ENCODE measurements around the gene FCRL2. TPM values are rescaled to one million over a fixed set of nuclear protein-coding genes. Genes with fewer than 3 reads are reported as not detected.
"Not testable (repeated sequence)": the region's sequence is repeated elsewhere in the genome, so short reads cannot be mapped to it uniquely, and the experiment has no call there.

FCRL2 gene
- total and polyA plus RNA-seq, 7 experiments from 2014 or later: 0.09 to 3.2 (median 0.45) TPM; not detected in 3

DNA sequence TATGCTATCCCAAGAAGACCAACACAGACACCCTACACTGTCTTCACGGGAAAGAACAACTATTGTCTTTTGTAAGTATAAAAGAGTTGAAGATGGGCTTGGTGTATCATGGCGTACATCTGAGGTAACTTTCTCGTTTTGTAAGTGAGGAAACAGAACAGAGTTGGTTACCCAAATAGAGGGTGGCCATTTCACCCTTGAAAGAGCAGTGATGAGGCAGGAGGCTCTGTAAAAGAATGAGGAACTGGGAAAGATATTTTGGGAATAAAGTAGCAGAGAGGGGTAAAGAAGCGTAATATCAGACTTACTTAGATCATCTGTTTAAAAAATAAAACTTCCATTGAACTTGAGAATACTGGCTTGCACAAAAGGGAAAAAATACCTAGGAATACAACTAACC lies 18.9 kb downstream of the FCRL2 start:
- H3K36me3 Mint-ChIP-seq: peaks cover 0 to 3% (median 0%) of the 10 kb centered on the region in 5 donors
- Histone ChIP-seq H3K36me3 (ENCODE audit: control insufficient read depth in 2 of 3, insufficient read depth in 3 of 3, low read length in 3 of 3) (no peaks in the 10 kb centered on the region), H3K9me3 (ENCODE audit: control insufficient read depth in 2 of 3, low read length in 3 of 3) (no peaks in the 10 kb centered on the region), H3K27ac (ENCODE audit: low read depth, low read length) (no peak overlapping the region), H3K4me1 (ENCODE audit: control insufficient read depth in 2 of 2, insufficient read depth in 2 of 2, low read length in 2 of 2) (no peaks in the 10 kb centered on the region), H3K27me3 (ENCODE audit: control insufficient read depth in 2 of 2, insufficient read depth in 2 of 2, low read length in 2 of 2) (no peaks in the 10 kb centered on the region), H3K4me3 (ENCODE audit: low read length) (no peak overlapping the region)
- H3K27me3 Mint-ChIP-seq: peaks cover 0 to 10% (median 5%) of the 10 kb centered on the region in 5 donors
- CTCF ChIA-PET: no interaction called here
- intact Hi-C loops (cut with micrococcal nuclease): no loop called here
- no peak overlapping the region for H3K4me3 Mint-ChIP-seq
- no peak for ATAC-seq
- no peak overlapping the region for H3K27ac Mint-ChIP-seq
- POLR2A ChIA-PET: no interaction called here
- no peaks in the 10 kb centered on the region for H3K4me1 Mint-ChIP-seq
- DNase-seq: no peak
- H3K9me3 Mint-ChIP-seq: peaks cover 1 to 23% (median 7%) of the 10 kb centered on the region in 11 donors

DNA sequence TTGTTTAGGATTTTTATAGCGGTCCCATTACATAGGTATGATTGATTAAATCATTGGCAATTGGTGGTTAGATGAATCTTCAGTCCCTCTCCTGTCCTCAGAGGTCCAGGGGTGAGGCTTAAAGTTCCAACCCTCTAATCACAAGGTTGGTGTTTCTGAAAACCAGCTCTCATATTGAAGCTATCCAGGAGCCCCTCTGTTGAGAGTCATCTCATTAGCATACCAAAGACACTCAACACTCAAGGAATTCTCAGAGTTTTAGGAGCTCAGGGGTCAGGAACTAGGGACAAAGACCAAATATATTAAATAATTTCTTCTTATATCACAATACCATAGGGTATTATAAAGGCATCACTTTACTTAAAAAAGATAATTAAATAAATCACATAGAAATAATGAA lies 23.3 kb downstream of the FCRL2 start:
- Histone ChIP-seq H3K4me1 (ENCODE audit: control insufficient read depth in 2 of 2, insufficient read depth in 2 of 2, low read length in 2 of 2) (no peaks in the 10 kb centered on the region), H3K9me3 (ENCODE audit: control insufficient read depth in 2 of 3, low read length in 3 of 3) (no peaks in the 10 kb centered on the region), H3K36me3 (ENCODE audit: control insufficient read depth in 2 of 3, insufficient read depth in 3 of 3, low read length in 3 of 3) (no peaks in the 10 kb centered on the region), H3K27me3 (ENCODE audit: control insufficient read depth in 2 of 2, insufficient read depth in 2 of 2, low read length in 2 of 2) (no peaks in the 10 kb centered on the region), H3K4me3 (ENCODE audit: low read length) (no peak overlapping the region), H3K27ac (ENCODE audit: low read depth, low read length) (no peak overlapping the region)
- H3K9me3 Mint-ChIP-seq: peaks cover 0 to 8% (median 2%) of the 10 kb centered on the region in 11 donors
- H3K4me1 Mint-ChIP-seq: no peaks in the 10 kb centered on the region
- no peaks in the 10 kb centered on the region for H3K36me3 Mint-ChIP-seq
- no peak for DNase-seq
- CTCF ChIA-PET: no interaction called here
- intact Hi-C loops (cut with micrococcal nuclease): no loop called here
- no peak overlapping the region for H3K27ac Mint-ChIP-seq
- peaks cover 0 to 23% (median 16%) of the 10 kb centered on the region in 5 donors for H3K27me3 Mint-ChIP-seq
- no peak overlapping the region for H3K4me3 Mint-ChIP-seq
- no peak for ATAC-seq
- POLR2A ChIA-PET: no interaction called here

DNA sequence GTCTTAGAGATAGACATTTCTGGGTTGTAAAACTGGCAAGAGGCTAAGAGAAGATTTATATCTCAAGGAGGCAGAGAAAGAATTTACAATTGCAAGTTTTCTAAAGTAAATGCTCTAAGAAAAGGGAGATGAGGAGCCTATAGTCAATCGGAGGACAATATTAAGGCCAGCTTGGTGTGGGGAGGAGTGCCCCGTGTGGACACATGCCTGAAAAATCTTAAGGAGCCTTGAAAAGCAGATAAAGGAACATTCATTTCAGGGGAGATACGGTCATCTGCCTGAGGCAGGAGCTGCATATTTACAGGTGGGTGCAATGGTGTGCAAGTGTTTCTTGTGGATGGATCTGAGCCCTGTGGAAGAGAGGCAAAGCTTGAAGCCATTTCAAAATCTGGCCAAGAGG lies 25.6 kb downstream of the FCRL2 start:
- Mint-ChIP-seq H3K4me1 (no peaks in the 10 kb centered on the region), H3K27me3 (peaks cover 2 to 18% (median 13%) of the 10 kb centered on the region in 5 donors), H3K36me3 (no peaks in the 10 kb centered on the region), H3K27ac (no peak overlapping the region), H3K4me3 (no peak overlapping the region), H3K9me3 (no peaks in the 10 kb centered on the region)
- H3K36me3 ChIP-seq (ENCODE audit: control insufficient read depth in 2 of 3, insufficient read depth in 3 of 3, low read length in 3 of 3): no peaks in the 10 kb centered on the region
- no peak for DNase-seq
- H3K27ac ChIP-seq (ENCODE audit: low read depth, low read length): no peak overlapping the region
- peaks cover 0 to 5% of the 10 kb centered on the region in 2 donors for H3K4me1 ChIP-seq (ENCODE audit: control insufficient read depth in 2 of 2, insufficient read depth in 2 of 2, low read length in 2 of 2)
- CTCF ChIA-PET: no interaction called here
- intact Hi-C loops (cut with micrococcal nuclease): no loop called here
- POLR2A ChIA-PET: no interaction called here
- ATAC-seq: no peak
- no peaks in the 10 kb centered on the region for H3K9me3 ChIP-seq (ENCODE audit: control insufficient read depth in 2 of 3, low read length in 3 of 3)
- no peaks in the 10 kb centered on the region for H3K27me3 ChIP-seq (ENCODE audit: control insufficient read depth in 2 of 2, insufficient read depth in 2 of 2, low read length in 2 of 2)
- no peak overlapping the region for H3K4me3 ChIP-seq (ENCODE audit: low read length)

DNA sequence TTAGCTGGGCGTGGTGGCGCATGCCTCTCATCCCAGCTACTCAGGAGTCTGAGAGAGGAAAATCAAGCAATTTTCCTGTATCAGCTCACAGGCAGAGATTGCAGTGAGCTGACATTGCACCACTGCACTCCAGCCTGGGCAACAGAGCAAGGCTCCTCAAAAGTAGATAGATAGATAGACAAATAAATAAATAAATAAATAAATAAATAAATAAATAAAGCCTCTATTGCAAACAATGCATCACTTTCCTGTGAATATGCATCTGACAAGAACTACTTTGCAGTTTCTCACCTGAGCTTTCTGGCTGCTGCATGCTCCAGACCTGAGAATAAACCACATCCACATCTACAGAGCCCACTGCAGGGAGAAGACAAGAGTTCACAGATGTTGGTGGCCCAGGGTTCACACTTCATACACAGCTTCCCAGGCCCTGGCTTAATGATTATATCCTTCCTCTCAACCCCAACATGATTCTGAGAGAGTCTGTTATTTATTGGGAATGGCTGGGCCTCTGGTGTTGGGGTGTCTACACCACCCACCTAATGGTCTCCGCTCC lies 28.6 kb downstream of the FCRL2 start:
- H3K36me3 ChIP-seq (ENCODE audit: control insufficient read depth in 2 of 3, insufficient read depth in 3 of 3, low read length in 3 of 3): no peaks in the 10 kb centered on the region
- DNase-seq (no peak), ATAC-seq (no peak)
- peaks cover 0 to 5% of the 10 kb centered on the region in 2 donors for H3K4me1 ChIP-seq (ENCODE audit: control insufficient read depth in 2 of 2, insufficient read depth in 2 of 2, low read length in 2 of 2)
- Mint-ChIP-seq H3K27me3 (peaks cover 2 to 18% (median 12%) of the 10 kb centered on the region in 5 donors), H3K4me3 (no peak overlapping the region), H3K9me3 (no peaks in the 10 kb centered on the region), H3K4me1 (no peaks in the 10 kb centered on the region), H3K27ac (peak overlapping the region in 1 of 9 donors; percentile 33), H3K36me3 (no peaks in the 10 kb centered on the region)
- no peak overlapping the region for H3K27ac ChIP-seq (ENCODE audit: low read depth, low read length)
- ChIA-PET POLR2A (no interaction called here), CTCF (no interaction called here)
- intact Hi-C loops (cut with micrococcal nuclease): no loop called here
- H3K27me3 ChIP-seq (ENCODE audit: control insufficient read depth in 2 of 2, insufficient read depth in 2 of 2, low read length in 2 of 2): no peaks in the 10 kb centered on the region
- H3K4me3 ChIP-seq (ENCODE audit: low read length): no peak overlapping the region
- H3K9me3 ChIP-seq (ENCODE audit: control insufficient read depth in 2 of 3, low read length in 3 of 3): no peaks in the 10 kb centered on the region

DNA sequence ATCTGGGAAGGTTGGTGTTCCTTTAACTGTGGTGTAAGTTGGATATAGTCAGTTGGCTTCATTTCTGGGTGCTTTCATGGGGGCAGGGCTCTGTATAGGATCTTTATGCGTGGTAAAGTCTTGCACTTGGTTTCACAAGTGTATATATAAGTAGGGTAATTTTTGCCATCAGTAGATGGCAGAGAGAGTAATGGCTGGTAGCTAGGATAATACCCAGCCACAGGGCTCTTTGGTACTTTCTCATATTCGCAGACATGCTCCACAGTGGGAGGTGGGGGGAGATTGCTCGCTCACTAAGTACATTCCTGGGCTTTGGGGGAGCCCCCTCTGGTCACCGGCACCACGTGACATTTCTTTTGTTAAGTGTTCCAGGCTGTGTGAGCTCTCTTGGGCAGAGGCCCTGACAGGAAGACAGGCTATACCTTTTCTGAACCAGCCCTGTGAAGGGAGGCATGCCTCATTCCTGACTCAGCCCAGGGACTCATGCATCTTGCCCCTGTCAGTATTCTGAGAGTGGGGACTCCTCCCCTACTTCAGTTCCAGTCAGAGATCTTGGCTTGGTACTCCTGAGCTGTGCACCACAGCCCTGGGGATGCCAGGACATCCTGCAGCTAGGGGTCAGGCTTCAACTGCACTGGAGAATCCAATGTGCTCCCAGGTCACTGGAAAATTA lies 37.6 kb downstream of the FCRL2 start:
- Mint-ChIP-seq H3K36me3 (no peaks in the 10 kb centered on the region), H3K9me3 (peaks cover 0 to 10% (median 0%) of the 10 kb centered on the region in 11 donors), H3K4me3 (no peak overlapping the region), H3K27me3 (peaks cover 0 to 28% (median 7%) of the 10 kb centered on the region in 5 donors), H3K27ac (no peak overlapping the region), H3K4me1 (no peaks in the 10 kb centered on the region)
- Histone ChIP-seq H3K36me3 (ENCODE audit: control insufficient read depth in 2 of 3, insufficient read depth in 3 of 3, low read length in 3 of 3) (no peaks in the 10 kb centered on the region), H3K4me3 (ENCODE audit: low read length) (no peak overlapping the region), H3K27me3 (ENCODE audit: control insufficient read depth in 2 of 2, insufficient read depth in 2 of 2, low read length in 2 of 2) (no peaks in the 10 kb centered on the region), H3K9me3 (ENCODE audit: control insufficient read depth in 2 of 3, low read length in 3 of 3) (no peaks in the 10 kb centered on the region), H3K27ac (ENCODE audit: low read depth, low read length) (no peak overlapping the region), H3K4me1 (ENCODE audit: control insufficient read depth in 2 of 2, insufficient read depth in 2 of 2, low read length in 2 of 2) (no peaks in the 10 kb centered on the region)
- ChIA-PET POLR2A (no interaction called here), CTCF (no interaction called here)
- intact Hi-C loops (cut with micrococcal nuclease): no loop called here
- no peak for DNase-seq
- no peak for ATAC-seq

DNA sequence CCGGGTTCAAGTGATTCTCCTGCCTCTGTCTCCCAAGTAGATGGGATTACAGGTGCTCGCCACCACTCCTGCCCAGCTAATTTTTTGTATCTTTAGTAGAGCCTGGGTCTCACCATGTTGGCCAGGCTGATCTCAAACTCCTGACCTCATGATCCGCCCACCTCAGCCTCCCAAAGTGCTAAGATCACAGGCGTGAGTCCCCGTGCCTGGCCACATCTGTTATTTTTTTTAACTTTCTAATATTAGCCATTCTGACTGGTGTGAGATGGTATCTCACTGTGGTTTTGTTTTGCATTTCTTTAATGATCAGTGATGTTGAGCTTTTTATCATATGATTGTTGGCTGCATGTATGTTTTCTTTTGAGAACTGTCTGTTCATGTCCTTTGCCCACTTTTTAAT lies 40.9 kb downstream of the FCRL2 start:
- H3K27me3 ChIP-seq (ENCODE audit: control insufficient read depth in 2 of 2, insufficient read depth in 2 of 2, low read length in 2 of 2); H3K4me1 Mint-ChIP-seq; H3K4me3 ChIP-seq (ENCODE audit: low read length); H3K9me3 Mint-ChIP-seq; DNase-seq; H3K9me3 ChIP-seq (ENCODE audit: control insufficient read depth in 2 of 3, low read length in 3 of 3); H3K4me3 Mint-ChIP-seq; H3K27ac ChIP-seq (ENCODE audit: low read depth, low read length); H3K36me3 Mint-ChIP-seq; H3K36me3 ChIP-seq (ENCODE audit: control insufficient read depth in 2 of 3, insufficient read depth in 3 of 3, low read length in 3 of 3); POLR2A ChIA-PET; CTCF ChIA-PET; intact Hi-C loops (cut with micrococcal nuclease); H3K27ac Mint-ChIP-seq; H3K4me1 ChIP-seq (ENCODE audit: control insufficient read depth in 2 of 2, insufficient read depth in 2 of 2, low read length in 2 of 2); ATAC-seq: not testable (repeated sequence)
- H3K27me3 Mint-ChIP-seq: peaks cover 0 to 18% (median 5%) of the 10 kb centered on the region in 5 donors

DNA sequence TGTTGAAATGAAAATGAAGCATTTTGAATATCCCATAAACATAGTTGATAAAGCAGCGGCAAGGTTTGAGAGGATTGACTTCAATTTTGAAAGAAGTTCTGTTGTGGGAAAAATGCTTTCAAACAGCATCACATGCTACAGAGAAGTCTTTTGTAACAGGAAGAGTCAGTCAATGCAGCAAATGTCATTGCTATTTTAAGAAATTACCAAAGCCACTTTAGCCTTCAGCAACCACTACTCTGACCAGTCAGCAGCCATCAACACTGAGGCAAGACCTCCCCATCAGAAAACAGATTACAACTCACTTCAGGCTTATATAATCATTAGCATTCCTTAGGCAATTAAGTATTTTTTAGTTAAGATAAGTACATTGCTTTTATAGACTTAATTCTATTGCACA lies 42.6 kb downstream of the FCRL2 start:
- no peaks in the 10 kb centered on the region for H3K4me1 ChIP-seq (ENCODE audit: control insufficient read depth in 2 of 2, insufficient read depth in 2 of 2, low read length in 2 of 2)
- H3K4me3 ChIP-seq (ENCODE audit: low read length): no peak overlapping the region
- DNase-seq (no peak), ATAC-seq (no peak)
- intact Hi-C loops (cut with micrococcal nuclease): no loop called here
- POLR2A ChIA-PET: no interaction called here
- CTCF ChIA-PET: no interaction called here
- H3K9me3 ChIP-seq (ENCODE audit: control insufficient read depth in 2 of 3, low read length in 3 of 3): no peaks in the 10 kb centered on the region
- no peak overlapping the region for H3K27ac ChIP-seq (ENCODE audit: low read depth, low read length)
- peaks cover 0 to 2% (median 0%) of the 10 kb centered on the region in 7 donors for H3K4me1 Mint-ChIP-seq
- H3K27me3 ChIP-seq (ENCODE audit: control insufficient read depth in 2 of 2, insufficient read depth in 2 of 2, low read length in 2 of 2): no peaks in the 10 kb centered on the region
- H3K36me3 ChIP-seq (ENCODE audit: control insufficient read depth in 2 of 3, insufficient read depth in 3 of 3, low read length in 3 of 3): no peaks in the 10 kb centered on the region
- no peaks in the 10 kb centered on the region for H3K36me3 Mint-ChIP-seq
- no peak overlapping the region for H3K4me3 Mint-ChIP-seq
- H3K27me3 Mint-ChIP-seq: peaks cover 0 to 12% (median 3%) of the 10 kb centered on the region in 5 donors
- peaks cover 0 to 7% (median 0%) of the 10 kb centered on the region in 11 donors for H3K9me3 Mint-ChIP-seq
- no peak overlapping the region for H3K27ac Mint-ChIP-seq

Data from naive thymus-derived CD4-positive, alpha-beta T cell (primary cell).